PC-3 (cell line): Measurements from ENCODE around the gene XPR1. TPM values are rescaled to one million over a fixed set of nuclear protein-coding genes. Genes with fewer than 3 reads are reported as not detected.
"Not testable (repeated sequence)": the region's sequence is repeated elsewhere in the genome, so short reads cannot be mapped to it uniquely, and the experiment has no call there.

Experiments used
- ATAC-seq: fragments of 200-7000 bp; cut with Tn5 transposase; 2 replicates; pipeline ENCODE4 v1.9.1; 2020; ENCODE audit warnings: mild to moderate bottlenecking, moderate library complexity
- BruUV-seq: library from RNA; stranded (reverse); fragments of 400-500 nt; replicated peaks from 2 replicates; lab custom pipeline; 2021; lab: Mats Ljungman, UMichigan
- CTCF ChIA-PET: fragments of 300-600 bp; sonication (Branson Sonifier 250); formaldehyde crosslinking; loops from one replicate; lab custom pipeline; 2022; ENCODE audit warnings: antibody characterized with exemption; lab: Charles Lee
- POLR2A ChIA-PET: fragments of 300-600 bp; sonication (Branson Sonifier 250); formaldehyde crosslinking; loops from one replicate; lab custom pipeline; 2022; ENCODE audit warnings: antibody characterized with exemption; ENCODE audit not compliant: unreplicated experiment; lab: Charles Lee
- DNase-seq: peaks from one replicate; pipeline ENCODE4 v3.0.0-alpha.2; 2015
- H2AFZ ChIP-seq: fragments of 300-600 bp; sonication (generic); 2 replicates; pipeline ENCODE4 v1.6.0; 2016; ENCODE audit warnings: antibody characterized with exemption, low read length
- H3F3A ChIP-seq: fragments of 300-600 bp; sonication (generic); one replicate; pipeline ENCODE4 v1.6.0; 2017; ENCODE audit warnings: antibody characterized with exemption, low read length, control low read depth, mild to moderate bottlenecking; ENCODE audit not compliant: unreplicated experiment
- H3K27ac ChIP-seq: fragments of 300-600 bp; sonication (generic); 2 replicates; pipeline ENCODE4 v1.5.1; 2016; ENCODE audit warnings: mild to moderate bottlenecking, low read length
- H3K27me3 ChIP-seq: fragments of 300-600 bp; sonication (generic); 2 replicates; pipeline ENCODE4 v1.6.1; 2016; ENCODE audit warnings: low read length, mixed read lengths
- H3K36me3 ChIP-seq: fragments of 300-600 bp; sonication (generic); 2 replicates; pipeline ENCODE4 v1.6.1; 2016; ENCODE audit warnings: low read depth, mixed run types, low read length, mixed read lengths
- H3K4me1 ChIP-seq: fragments of 300-600 bp; sonication (generic); 2 replicates; pipeline ENCODE4 v1.5.1; 2016; ENCODE audit warnings: low read length; ENCODE audit not compliant: insufficient read depth
- H3K4me2 ChIP-seq: fragments of 300-600 bp; sonication (generic); 2 replicates; pipeline ENCODE4 v1.6.0; 2016; ENCODE audit warnings: low read length
- H3K4me3 ChIP-seq: fragments of 300-600 bp; sonication (generic); 2 replicates; pipeline ENCODE4 v1.5.1; 2016; ENCODE audit warnings: mild to moderate bottlenecking, low read length, mixed read lengths
- H3K79me2 ChIP-seq: fragments of 300-600 bp; sonication (generic); 2 replicates; pipeline ENCODE4 v1.6.1; 2017; ENCODE audit warnings: low read length, mixed read lengths
- H3K9ac ChIP-seq: fragments of 300-600 bp; sonication (generic); 2 replicates; pipeline ENCODE4 v1.6.0; 2016; ENCODE audit warnings: mild to moderate bottlenecking, low read length
- H3K9me2 ChIP-seq: fragments of 300-600 bp; sonication (generic); replicated peaks from 2 replicates; pipeline ENCODE4 v1.6.1; 2016; ENCODE audit warnings: mixed run types, low read length, mixed read lengths
- H3K9me3 ChIP-seq: fragments of 300-600 bp; sonication (generic); 2 replicates; pipeline ENCODE4 v1.6.1; 2016; ENCODE audit warnings: low read length, mixed read lengths
- H4K20me1 ChIP-seq: fragments of 300-600 bp; sonication (generic); 2 replicates; pipeline ENCODE4 v1.6.1; 2016; ENCODE audit warnings: low read length, mixed read lengths
- EZH2 ChIP-seq: fragments of 300-600 bp; sonication (generic); IDR thresholded peaks from one replicate; pipeline ENCODE4 v1.6.1; 2017; ENCODE audit warnings: antibody characterized with exemption, mild to moderate bottlenecking, low read length; ENCODE audit not compliant: unreplicated experiment
- EZH2phosphoT487 ChIP-seq: fragments of 300-600 bp; sonication (generic); IDR thresholded peaks from 2 replicates; pipeline ENCODE4 v1.6.1; 2018; ENCODE audit warnings: mild to moderate bottlenecking, antibody characterized with exemption, low read length, borderline replicate concordance
- intact Hi-C: fragments of 100-400 bp; cut with micrococcal nuclease; formaldehyde crosslinking; loops from 2 replicates; pipeline ENCODE4 v1.9.0; 2023
- total RNA-seq: library from RNA; depleted of rRNA; stranded (reverse); fragments of >200 nt; gene quantifications from 2 replicates; pipeline ENCODE4 v1.2.3, GENCODE V29; 2014
- TF ChIP-seq, protein P1 (sequence below): fragments of 300-600 bp; sonication (generic); conservative IDR thresholded peaks from 2 replicates; pipeline ENCODE4 v1.5.1; 2017; ENCODE audit warnings: antibody characterized with exemption, low read depth, mild to moderate bottlenecking, low read length

Gene XPR1
- total RNA-seq, 1 experiment from 2014 or later, result 8.2 TPM

DNA sequence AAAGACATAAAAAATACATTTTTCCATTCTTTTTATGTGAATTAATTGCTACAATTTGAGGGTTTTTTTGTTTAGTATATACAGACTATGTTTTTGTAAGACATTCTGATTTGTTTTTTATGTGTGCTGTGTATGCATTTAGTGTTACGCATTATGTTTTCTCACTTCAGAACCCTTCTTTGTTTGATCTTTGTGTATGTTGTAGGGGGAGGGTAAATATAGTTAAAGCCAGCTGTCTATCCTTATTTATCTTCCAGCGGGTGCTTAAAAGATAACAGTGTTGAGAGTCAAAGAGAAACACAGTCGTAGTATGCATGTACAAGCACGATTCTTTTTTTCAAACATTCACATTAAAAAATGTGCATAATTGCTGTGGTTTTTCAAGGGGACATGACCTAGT lies 183.4 kb downstream of the XPR1 start:
- Histone ChIP-seq H3K4me2 (no peak overlapping the region), H2AFZ (no peak overlapping the region), H3K9me3 (no peaks in the 10 kb centered on the region), H3K9me2 (no peaks in the 10 kb centered on the region), H4K20me1 (no peaks in the 10 kb centered on the region), H3K4me1 (no peaks in the 10 kb centered on the region), H3K36me3 (no peaks in the 10 kb centered on the region), H3K4me3 (no peak overlapping the region), H3K9ac (no peak overlapping the region), H3K27ac (no peak overlapping the region), H3K27me3 (no peaks in the 10 kb centered on the region), H3F3A (no peaks in the 10 kb centered on the region), H3K79me2 (no peaks in the 10 kb centered on the region)
- intact Hi-C loops, result no loop called here
- no peak for DNase-seq
- ChIA-PET POLR2A (no interaction called here), CTCF (no interaction called here)
- TF ChIP-seq, protein P1, sequence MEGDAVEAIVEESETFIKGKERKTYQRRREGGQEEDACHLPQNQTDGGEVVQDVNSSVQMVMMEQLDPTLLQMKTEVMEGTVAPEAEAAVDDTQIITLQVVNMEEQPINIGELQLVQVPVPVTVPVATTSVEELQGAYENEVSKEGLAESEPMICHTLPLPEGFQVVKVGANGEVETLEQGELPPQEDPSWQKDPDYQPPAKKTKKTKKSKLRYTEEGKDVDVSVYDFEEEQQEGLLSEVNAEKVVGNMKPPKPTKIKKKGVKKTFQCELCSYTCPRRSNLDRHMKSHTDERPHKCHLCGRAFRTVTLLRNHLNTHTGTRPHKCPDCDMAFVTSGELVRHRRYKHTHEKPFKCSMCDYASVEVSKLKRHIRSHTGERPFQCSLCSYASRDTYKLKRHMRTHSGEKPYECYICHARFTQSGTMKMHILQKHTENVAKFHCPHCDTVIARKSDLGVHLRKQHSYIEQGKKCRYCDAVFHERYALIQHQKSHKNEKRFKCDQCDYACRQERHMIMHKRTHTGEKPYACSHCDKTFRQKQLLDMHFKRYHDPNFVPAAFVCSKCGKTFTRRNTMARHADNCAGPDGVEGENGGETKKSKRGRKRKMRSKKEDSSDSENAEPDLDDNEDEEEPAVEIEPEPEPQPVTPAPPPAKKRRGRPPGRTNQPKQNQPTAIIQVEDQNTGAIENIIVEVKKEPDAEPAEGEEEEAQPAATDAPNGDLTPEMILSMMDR, result no peak
- no peak for TF ChIP-seq EZH2phosphoT487
- no peak for TF ChIP-seq EZH2
- no TSS peak for BruUV-seq
- no peak for ATAC-seq

DNA sequence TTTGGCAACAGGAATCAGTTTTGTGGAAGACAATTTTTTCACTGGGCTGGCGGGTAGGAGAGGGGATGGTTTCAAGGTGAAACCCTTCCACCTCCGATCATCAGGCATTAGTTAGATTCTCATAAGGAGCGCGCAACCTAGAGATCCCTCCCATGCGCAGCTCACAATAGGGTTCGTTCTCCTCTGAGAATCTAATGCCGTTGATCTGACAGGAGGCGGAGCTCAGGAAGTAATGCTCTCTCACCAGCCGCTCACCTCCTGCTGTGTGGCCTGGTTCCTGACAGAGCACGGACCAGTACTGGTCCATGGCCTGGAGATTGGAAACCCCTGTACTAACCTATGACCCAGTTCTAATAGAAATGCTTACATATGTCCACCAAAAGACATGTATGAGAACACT lies 184.3 kb downstream of the XPR1 start:
- POLR2A ChIA-PET, result no interaction called here
- CTCF ChIA-PET, result no interaction called here

DNA sequence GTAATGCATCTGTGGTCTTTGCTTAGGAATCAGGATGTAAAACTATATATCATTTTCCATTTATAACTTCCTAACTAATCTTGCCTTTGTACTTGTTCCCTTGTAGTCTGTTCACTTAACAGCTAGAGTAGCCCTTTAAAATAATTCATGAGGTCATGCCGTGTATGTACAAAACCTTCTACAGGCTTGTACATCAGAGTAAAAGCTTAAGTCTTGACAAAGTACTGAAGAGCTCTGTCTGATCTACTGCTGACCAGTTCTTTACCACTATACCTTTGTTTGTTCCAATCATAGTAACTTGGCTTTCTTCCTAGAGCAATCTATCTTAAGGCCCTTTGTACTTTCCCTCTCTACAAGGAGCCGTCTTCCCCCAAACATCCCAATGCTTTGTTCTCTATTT lies 190.1 kb downstream of the XPR1 start:
- no peak for DNase-seq
- Histone ChIP-seq H3K79me2 (no peaks in the 10 kb centered on the region), H4K20me1 (no peaks in the 10 kb centered on the region), H3K27me3 (no peaks in the 10 kb centered on the region), H3K36me3 (no peaks in the 10 kb centered on the region), H3K9ac (no peak overlapping the region), H3K9me2 (no peaks in the 10 kb centered on the region), H3K27ac (no peak overlapping the region), H2AFZ (no peak overlapping the region), H3K4me2 (no peak overlapping the region), H3F3A (no peaks in the 10 kb centered on the region), H3K9me3 (no peaks in the 10 kb centered on the region), H3K4me3 (no peak overlapping the region), H3K4me1 (peaks cover 5% of the 10 kb centered on the region; the same call in 1 of the 2 replicates)
- TF ChIP-seq EZH2 (no peak), EZH2phosphoT487 (no peak)
- TF ChIP-seq, protein P1, result no peak
- ATAC-seq, result no peak
- intact Hi-C loops, result no loop called here
- ChIA-PET CTCF (no interaction called here), POLR2A (no interaction called here)
- BruUV-seq, result no TSS peak

More for the DNA sequence above, 184.3 kb downstream of the XPR1 start:
- H3K79me2 ChIP-seq, result no peaks in the 10 kb centered on the region
- no peak for DNase-seq
- no peaks in the 10 kb centered on the region for H3K36me3 ChIP-seq
- no peaks in the 10 kb centered on the region for H3K9me2 ChIP-seq
- no peak overlapping the region for H3K27ac ChIP-seq
- H3F3A ChIP-seq, result no peaks in the 10 kb centered on the region
- no peak overlapping the region for H2AFZ ChIP-seq
- H3K27me3 ChIP-seq, result no peaks in the 10 kb centered on the region
- no peaks in the 10 kb centered on the region for H3K4me1 ChIP-seq
- no TSS peak for BruUV-seq
- H3K4me2 ChIP-seq, result no peak overlapping the region
- intact Hi-C loops, result no loop called here
- H3K9ac ChIP-seq, result no peak overlapping the region
- no peaks in the 10 kb centered on the region for H3K9me3 ChIP-seq
- TF ChIP-seq EZH2phosphoT487 (no peak), EZH2 (no peak)
- TF ChIP-seq, protein P1, result no peak
- H4K20me1 ChIP-seq, result no peaks in the 10 kb centered on the region
- H3K4me3 ChIP-seq, result no peak overlapping the region
- no peak for ATAC-seq

DNA sequence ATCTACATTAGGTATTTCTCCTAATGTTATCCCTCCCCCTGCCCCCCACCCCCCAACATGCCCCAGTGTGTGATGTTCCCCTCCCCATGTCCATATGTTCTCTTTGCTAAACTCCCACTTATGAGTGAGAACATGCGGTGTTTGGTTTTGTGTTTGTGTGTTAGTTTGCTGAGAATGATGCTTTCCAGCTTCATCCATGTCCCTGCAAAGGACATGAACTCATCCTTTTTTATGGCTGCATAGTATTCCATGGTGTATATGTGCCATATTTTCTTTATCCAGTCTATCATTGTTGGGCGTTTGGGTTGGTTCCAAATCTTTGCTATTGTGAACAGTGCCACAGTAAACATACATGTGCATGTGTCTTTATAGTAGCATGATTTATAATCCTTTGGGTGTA lies 199.7 kb downstream of the XPR1 start:
- H3K4me3 ChIP-seq, H3K79me2 ChIP-seq, ATAC-seq, H3K9me2 ChIP-seq, DNase-seq, H3K9ac ChIP-seq, BruUV-seq, H3K9me3 ChIP-seq, POLR2A ChIA-PET, CTCF ChIA-PET, intact Hi-C loops, H3K27ac ChIP-seq, H2AFZ ChIP-seq, H3K27me3 ChIP-seq, H4K20me1 ChIP-seq, H3K36me3 ChIP-seq, H3F3A ChIP-seq, H3K4me2 ChIP-seq: not testable (repeated sequence)
- peaks cover 12% of the 10 kb centered on the region; the same call in 1 of the 2 replicates for H3K4me1 ChIP-seq

DNA sequence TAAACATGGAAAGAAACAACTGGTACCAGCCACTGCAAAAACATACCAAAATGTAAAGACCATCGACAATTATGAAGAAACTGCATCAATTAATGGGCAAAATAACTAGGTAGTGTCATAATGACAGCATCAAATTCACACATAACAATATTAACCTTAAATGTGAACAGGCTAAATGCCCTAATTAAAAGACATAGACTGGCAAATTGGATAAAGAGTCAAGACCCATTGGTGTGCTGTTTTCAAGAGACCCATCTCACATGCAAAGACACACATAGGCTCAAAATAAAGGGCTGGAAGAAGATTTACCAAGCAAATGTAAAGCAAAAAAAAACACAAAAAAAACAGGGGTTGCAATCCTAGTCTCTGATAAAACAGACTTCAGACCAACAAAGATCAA lies 201.4 kb downstream of the XPR1 start:
- BruUV-seq, H3K4me2 ChIP-seq, H3K9ac ChIP-seq, H3K4me1 ChIP-seq, intact Hi-C loops, H3K4me3 ChIP-seq, H3K36me3 ChIP-seq, H3K79me2 ChIP-seq, POLR2A ChIA-PET, H3K9me2 ChIP-seq, H3K9me3 ChIP-seq, H3K27me3 ChIP-seq, H2AFZ ChIP-seq, DNase-seq, H4K20me1 ChIP-seq, CTCF ChIA-PET, H3K27ac ChIP-seq, H3F3A ChIP-seq, ATAC-seq: not testable (repeated sequence)
